Measurements from ENCODE around the gene ZNF75A. TPM values are rescaled to one million over a fixed set of nuclear protein-coding genes. Genes with fewer than 3 reads are reported as not detected.

Gene ZNF75A
- total RNA-seq, 1 donor from 2014 or later, result 21.1 TPM

GRCh38 chr16:3358871-3359270, 53.6 kb downstream of the ZNF75A start:
- DNase-seq (no peak), ATAC-seq (no peak)
- intact Hi-C loops (cut with micrococcal nuclease), result no loop called here

DNA sequence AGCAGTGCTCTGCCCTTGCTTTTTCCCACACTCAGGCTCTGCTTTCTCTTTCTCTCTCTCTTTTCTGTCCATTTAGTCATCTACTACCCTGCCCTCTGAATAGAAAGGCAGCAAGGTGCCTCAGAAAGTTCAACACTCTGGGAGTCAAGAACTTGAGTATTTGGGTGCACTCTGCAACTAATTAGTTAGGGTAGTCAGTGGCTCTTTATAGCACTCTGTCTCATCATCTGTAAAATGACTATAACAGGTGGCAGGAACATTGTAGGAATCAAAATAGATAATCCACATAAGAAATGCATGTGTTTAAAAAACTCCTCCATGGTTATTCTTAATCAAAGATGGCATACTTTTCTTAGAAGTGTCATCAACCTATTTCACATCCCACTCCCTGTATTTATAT, 57.6 kb downstream of the ZNF75A start:
- intact Hi-C loops (cut with micrococcal nuclease), result no loop called here
- DNase-seq (no peak), ATAC-seq (no peak)

DNA sequence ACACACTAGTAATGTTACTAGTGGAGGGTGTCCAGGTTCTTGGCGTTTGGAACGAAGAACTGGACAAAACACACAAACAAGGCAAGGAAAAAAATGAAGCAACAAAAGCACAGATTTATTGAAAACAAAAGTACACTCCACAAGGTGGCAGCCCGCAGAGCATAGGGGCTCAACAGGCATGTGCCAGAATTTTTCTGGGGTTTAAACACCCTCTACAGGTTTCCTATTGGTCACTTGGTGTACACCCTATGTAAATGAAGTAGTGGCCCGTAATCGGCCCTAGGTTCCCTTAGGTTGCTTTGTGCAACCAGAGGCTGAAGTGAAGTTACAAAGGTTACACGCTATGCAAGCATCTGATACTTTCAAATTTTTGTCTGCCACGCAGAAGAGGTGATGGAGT, 58.5 kb downstream of the ZNF75A start:
- intact Hi-C loops (cut with micrococcal nuclease), result no loop called here
- no peak for DNase-seq
- no peak for ATAC-seq

- peak; percentile 90 for DNase-seq
- intact Hi-C loops (cut with micrococcal nuclease), result no loop called here
- ATAC-seq, result peak; percentile 100
Measured at GRCh38 chr16:3364774-3365427, 59.6 kb downstream of the ZNF75A start.

Other genes starting within 250 kb of the ZNF75A start
- gene IL32, start 239.9 kb upstream of the ZNF75A start, total RNA-seq, result 46.0 TPM
- not detected for gene ZSCAN10, start 206.2 kb upstream of the ZNF75A start, total RNA-seq
- gene ZNF205, start 192.9 kb upstream of the ZNF75A start, total RNA-seq, result 8.8 TPM
- 7.1 TPM for gene ZNF213, start 170.5 kb upstream of the ZNF75A start, total RNA-seq
- gene OR1F1, start 117.3 kb upstream of the ZNF75A start, total RNA-seq, result not detected
- gene ZNF200, start 70.3 kb upstream of the ZNF75A start, total RNA-seq, result 5.7 TPM
- gene MEFV, start 48.9 kb upstream of the ZNF75A start, total RNA-seq, result 0.62 TPM
- 7.8 TPM for gene ZNF263, start 22.0 kb upstream of the ZNF75A start, total RNA-seq
- gene TIGD7, start 67 bp upstream of the ZNF75A start, total RNA-seq, result 7.6 TPM
- gene OR2C1, start 50.4 kb downstream of the ZNF75A start, total RNA-seq, result not detected
- gene ZSCAN32, start 95.5 kb downstream of the ZNF75A start, total RNA-seq, result 5.5 TPM
- 9.9 TPM for gene ZNF174, start 95.7 kb downstream of the ZNF75A start, total RNA-seq
- 2.0 TPM for gene ZNF597, start 138.0 kb downstream of the ZNF75A start, total RNA-seq
- gene NAA60, start 138.2 kb downstream of the ZNF75A start, total RNA-seq, result 48.6 TPM
- not detected for gene C16orf90, start 190.0 kb downstream of the ZNF75A start, total RNA-seq
- 13.1 TPM for gene CLUAP1, start 195.5 kb downstream of the ZNF75A start, total RNA-seq